MM.1S (cell line): ENCODE results near the gene SWSAP1.

Experiments
- DNase-seq: peaks from one replicate; pipeline ENCODE4 v3.0.0-alpha.2; 2015
- H2AFZ ChIP-seq: fragments of 300-600 bp; sonication (generic); 2 replicates; pipeline ENCODE4 v1.6.0; 2016; ENCODE audit warnings: antibody characterized with exemption, low read length
- H3F3A ChIP-seq: fragments of 300-600 bp; sonication (generic); 2 replicates; pipeline ENCODE4 v1.6.1; 2016; ENCODE audit warnings: mild to moderate bottlenecking, antibody characterized with exemption, low read length, moderate library complexity, mixed read lengths; ENCODE audit not compliant: insufficient read depth
- H3K27ac ChIP-seq: fragments of 300-600 bp; sonication (generic); 2 replicates; pipeline ENCODE4 v1.5.1; 2016; ENCODE audit warnings: mild to moderate bottlenecking, low read length
- H3K27me3 ChIP-seq: fragments of 300-600 bp; sonication (generic); replicated peaks from 2 replicates; pipeline ENCODE4 v1.6.0; 2016; ENCODE audit warnings: low read length; ENCODE audit not compliant: insufficient read depth
- H3K36me3 ChIP-seq: fragments of 300-600 bp; sonication (generic); replicated peaks from 2 replicates; pipeline ENCODE4 v1.6.1; 2016; ENCODE audit warnings: mild to moderate bottlenecking, low read length, mixed read lengths; ENCODE audit not compliant: insufficient read depth
- H3K4me1 ChIP-seq: fragments of 300-600 bp; sonication (generic); 2 replicates; pipeline ENCODE4 v1.6.1; 2016; ENCODE audit warnings: low read length, mixed read lengths
- H3K4me2 ChIP-seq: fragments of 300-600 bp; sonication (generic); 2 replicates; pipeline ENCODE4 v1.6.0; 2016; ENCODE audit warnings: low read depth, low read length
- H3K4me3 ChIP-seq: fragments of 300-600 bp; sonication (generic); 2 replicates; pipeline ENCODE4 v1.5.1; 2016; ENCODE audit warnings: low read length, mixed read lengths
- H3K79me2 ChIP-seq: fragments of 300-600 bp; sonication (generic); 2 replicates; pipeline ENCODE4 v1.6.1; 2016; ENCODE audit warnings: mixed run types, low read length, mixed read lengths
- H3K9ac ChIP-seq: fragments of 300-600 bp; sonication (generic); 2 replicates; pipeline ENCODE4 v1.6.1; 2016; ENCODE audit warnings: low read length, mixed read lengths
- H3K9me2 ChIP-seq: fragments of 300-600 bp; sonication (generic); replicated peaks from 2 replicates; pipeline ENCODE4 v1.6.1; 2016; ENCODE audit warnings: mild to moderate bottlenecking, low read length, mixed read lengths; ENCODE audit not compliant: insufficient read depth
- H3K9me3 ChIP-seq: fragments of 300-600 bp; sonication (generic); replicated peaks from 2 replicates; pipeline ENCODE4 v1.6.1; 2016; ENCODE audit warnings: mild to moderate bottlenecking, low read length, mixed read lengths; ENCODE audit not compliant: insufficient read depth
- H4K20me1 ChIP-seq: fragments of 300-600 bp; sonication (generic); 2 replicates; pipeline ENCODE4 v1.6.1; 2016; ENCODE audit warnings: mild to moderate bottlenecking, low read length, moderate library complexity, mixed read lengths; ENCODE audit not compliant: insufficient read depth
- CTCF ChIP-seq: fragments of 300-600 bp; sonication (generic); IDR thresholded peaks from 2 replicates; pipeline ENCODE4 v1.5.1; 2016; ENCODE audit warnings: antibody characterized with exemption, low read length, mixed read lengths
- EZH2 ChIP-seq: fragments of 300-600 bp; sonication (generic); optimal IDR thresholded peaks from 2 replicates; pipeline ENCODE3; 2017; ENCODE audit warnings: low read depth, mild to moderate bottlenecking, antibody characterized with exemption, low read length, mixed read lengths
- EZH2phosphoT487 ChIP-seq: fragments of 300-600 bp; sonication (generic); IDR thresholded peaks from 2 replicates; pipeline ENCODE4 v1.6.1; 2018; ENCODE audit warnings: antibody characterized with exemption, low read length

SWSAP1 gene

GRCh38 chr19:11335449-11336146 is 38.9 kb upstream of the SWSAP1 start:
- Histone ChIP-seq H3K4me2 (no peak overlapping the region), H3K27me3 (no peaks in the 10 kb centered on the region), H3K9me2 (no peaks in the 10 kb centered on the region), H3K27ac (no peak overlapping the region), H2AFZ (no peak overlapping the region), H4K20me1 (no peaks in the 10 kb centered on the region), H3K4me3 (no peak overlapping the region), H3K9ac (no peak overlapping the region), H3K79me2 (no peaks in the 10 kb centered on the region), H3F3A (no peaks in the 10 kb centered on the region), H3K4me1 (peaks cover 5% of the 10 kb centered on the region; the same call in 1 of the 2 replicates), H3K9me3 (no peaks in the 10 kb centered on the region), H3K36me3 (no peaks in the 10 kb centered on the region)
- DNase-seq: no peak
- TF ChIP-seq EZH2: no peak
- no peak for TF ChIP-seq CTCF
- TF ChIP-seq EZH2phosphoT487: no peak

- Histone ChIP-seq H3K9ac (no peak overlapping the region), H3K4me2 (no peak overlapping the region), H3K4me3 (no peak overlapping the region), H2AFZ (no peak overlapping the region), H3K36me3 (no peaks in the 10 kb centered on the region), H4K20me1 (no peaks in the 10 kb centered on the region), H3K27me3 (no peaks in the 10 kb centered on the region), H3K9me2 (no peaks in the 10 kb centered on the region), H3K79me2 (no peaks in the 10 kb centered on the region), H3K4me1 (peaks cover 5% of the 10 kb centered on the region; the same call in 1 of the 2 replicates), H3K9me3 (no peaks in the 10 kb centered on the region), H3K27ac (no peak overlapping the region), H3F3A (no peaks in the 10 kb centered on the region)
- TF ChIP-seq EZH2phosphoT487 (no peak), CTCF (no peak), EZH2 (no peak)
- DNase-seq: no peak
Observed at GRCh38 chr19:11337080-11337479, 37.4 kb upstream of the SWSAP1 start.

GRCh38 chr19:11338121-11338520 is 36.3 kb upstream of the SWSAP1 start:
- no peaks in the 10 kb centered on the region for H3K79me2 ChIP-seq
- no peak for DNase-seq
- no peak overlapping the region for H3K27ac ChIP-seq
- no peak overlapping the region for H3K4me3 ChIP-seq
- no peaks in the 10 kb centered on the region for H3K36me3 ChIP-seq
- no peak overlapping the region for H3K9ac ChIP-seq
- H2AFZ ChIP-seq: no peak overlapping the region
- H3K9me2 ChIP-seq: no peaks in the 10 kb centered on the region
- H3K9me3 ChIP-seq: no peaks in the 10 kb centered on the region
- H4K20me1 ChIP-seq: no peaks in the 10 kb centered on the region
- no peaks in the 10 kb centered on the region for H3F3A ChIP-seq
- TF ChIP-seq EZH2 (no peak), CTCF (no peak), EZH2phosphoT487 (no peak)
- H3K4me1 ChIP-seq: peaks cover 5% of the 10 kb centered on the region; the same call in 1 of the 2 replicates
- H3K4me2 ChIP-seq: no peak overlapping the region
- no peaks in the 10 kb centered on the region for H3K27me3 ChIP-seq
